HEK293 (cell line): ENCODE results near the gene HS3ST4.

Experiments
- CTCF ChIA-PET: fragments of 350-600 bp; formaldehyde crosslinking; extraction: SDS; loops from one replicate; lab custom pipeline; 2021; ENCODE audit warnings: antibody characterized with exemption; lab: Yijun Ruan, JAX
- POLR2A ChIA-PET: fragments of 300-600 bp; formaldehyde crosslinking; extraction: SDS; loops from one replicate; lab custom pipeline; 2020; ENCODE audit warnings: antibody characterized with exemption, inconsistent platforms; lab: Yijun Ruan, JAX
- H3K27ac ChIP-seq: fragments of 200-500 bp; sonication (Bioruptor generic); 2 replicates; pipeline ENCODE4 v1.5.1; 2014; ENCODE audit warnings: low read depth, low read length, control low read depth, inconsistent platforms; ENCODE audit errors: extremely low read depth
- H3K36me3 ChIP-seq, 2 experiments: fragments of 200-500 bp in 1 of 2; sonication (Bioruptor generic) in 1 of 2; 1 replicate in 1 of 2; 2 replicates in 1 of 2; pipeline ENCODE4 v1.5.1; 2014 to 2017; ENCODE audit warnings: inconsistent platforms in 2 of 2, low read length in 2 of 2; ENCODE audit not compliant: control insufficient read depth in 2 of 2, insufficient read depth in 1 of 2
- H3K4me1 ChIP-seq: fragments of 200-500 bp; sonication (Bioruptor generic); 2 replicates; pipeline ENCODE4 v1.5.1; 2014; ENCODE audit warnings: mild to moderate bottlenecking, low read length, inconsistent platforms; ENCODE audit not compliant: control insufficient read depth, insufficient read depth
- H3K4me3 ChIP-seq: 2 replicates; pipeline ENCODE4 v1.5.1; 2011; ENCODE audit warnings: low read depth, mild to moderate bottlenecking, control low read depth, low read length, moderate library complexity
- H3K9me3 ChIP-seq: fragments of 200-500 bp; sonication (Bioruptor generic); 2 replicates; pipeline ENCODE4 v1.5.1; 2014; ENCODE audit warnings: low read depth, low read length, inconsistent platforms; ENCODE audit not compliant: control insufficient read depth, insufficient read depth
- HOXC10 ChIP-seq: sonication (generic); formaldehyde crosslinking; IDR thresholded peaks from 2 replicates; pipeline ENCODE4 v1.8.1; 2023; ENCODE audit warnings: mild to moderate bottlenecking, missing genetic modification reagents
- KLF10 ChIP-seq: fragments of 450-650 bp; IDR thresholded peaks from 2 replicates; pipeline ENCODE4 v1.5.1; 2018; ENCODE audit warnings: missing biosample characterization, mild to moderate bottlenecking, missing genetic modification characterization
- OSR2 ChIP-seq: fragments of 450-650 bp; formaldehyde crosslinking; IDR thresholded peaks from 2 replicates; pipeline ENCODE4 v1.5.1; 2016; ENCODE audit warnings: missing biosample characterization, missing genetic modification characterization
- PRDM4 ChIP-seq: fragments of 450-650 bp; formaldehyde crosslinking; IDR thresholded peaks from 2 replicates; pipeline ENCODE4 v1.5.1; 2017; ENCODE audit warnings: missing biosample characterization, missing genetic modification characterization
- SALL2 ChIP-seq: fragments of 450-650 bp; formaldehyde crosslinking; IDR thresholded peaks from 2 replicates; pipeline ENCODE4 v1.5.0; 2017; ENCODE audit warnings: missing biosample characterization, mild to moderate bottlenecking, missing genetic modification characterization, borderline replicate concordance
- YY2 ChIP-seq: fragments of 450-650 bp; formaldehyde crosslinking; IDR thresholded peaks from 2 replicates; pipeline ENCODE4 v1.5.1; 2016; ENCODE audit warnings: missing biosample characterization, missing genetic modification characterization
- ZBTB7A ChIP-seq: fragments of 450-650 bp; formaldehyde crosslinking; IDR thresholded peaks from 2 replicates; pipeline ENCODE4 v1.5.1; 2016; ENCODE audit warnings: low read depth, missing biosample characterization, missing genetic modification characterization
- ZFP3 ChIP-seq: fragments of 450-650 bp; formaldehyde crosslinking; IDR thresholded peaks from 2 replicates; pipeline ENCODE4 v1.5.1; 2016; ENCODE audit warnings: low read depth, missing biosample characterization, missing genetic modification characterization
- ZIC2 ChIP-seq: fragments of 450-650 bp; formaldehyde crosslinking; IDR thresholded peaks from 2 replicates; pipeline ENCODE4 v1.5.1; 2016; ENCODE audit warnings: missing biosample characterization, missing genetic modification characterization
- ZNF114 ChIP-seq: fragments of 450-650 bp; formaldehyde crosslinking; IDR thresholded peaks from 2 replicates; pipeline ENCODE4 v1.5.0; 2017; ENCODE audit warnings: missing biosample characterization, missing genetic modification characterization
- ZNF211 ChIP-seq: fragments of 450-650 bp; formaldehyde crosslinking; IDR thresholded peaks from 2 replicates; pipeline ENCODE4 v1.5.1; 2016; ENCODE audit warnings: low read depth, missing biosample characterization, missing genetic modification characterization
- ZNF280C ChIP-seq: fragments of 450-650 bp; formaldehyde crosslinking; IDR thresholded peaks from 2 replicates; pipeline ENCODE4 v1.5.1; 2016; ENCODE audit warnings: missing biosample characterization, missing genetic modification characterization
- ZNF394 ChIP-seq: fragments of 450-650 bp; formaldehyde crosslinking; IDR thresholded peaks from 2 replicates; pipeline ENCODE4 v1.5.1; 2016; ENCODE audit warnings: missing biosample characterization, missing genetic modification characterization, mild to moderate bottlenecking, moderate library complexity, borderline replicate concordance
- ZNF398 ChIP-seq: fragments of 450-650 bp; formaldehyde crosslinking; IDR thresholded peaks from 2 replicates; pipeline ENCODE4 v1.5.1; 2017; ENCODE audit warnings: missing biosample characterization, missing genetic modification characterization
- ZNF473 ChIP-seq: fragments of 450-650 bp; formaldehyde crosslinking; IDR thresholded peaks from 2 replicates; pipeline ENCODE4 v1.5.1; 2017; ENCODE audit warnings: missing biosample characterization, missing genetic modification characterization
- ZNF514 ChIP-seq: fragments of 450-650 bp; formaldehyde crosslinking; IDR thresholded peaks from 2 replicates; pipeline ENCODE4 v1.5.1; 2016; ENCODE audit warnings: missing biosample characterization, missing genetic modification characterization
- ZNF530 ChIP-seq: fragments of 450-650 bp; formaldehyde crosslinking; IDR thresholded peaks from 2 replicates; pipeline ENCODE4 v1.5.1; 2016; ENCODE audit warnings: low read depth, missing biosample characterization, missing genetic modification characterization
- ZNF560 ChIP-seq: fragments of 450-650 bp; formaldehyde crosslinking; IDR thresholded peaks from 2 replicates; pipeline ENCODE4 v1.5.1; 2017; ENCODE audit warnings: missing biosample characterization, missing genetic modification characterization, borderline replicate concordance
- ZNF585B ChIP-seq: fragments of 450-650 bp; formaldehyde crosslinking; IDR thresholded peaks from 2 replicates; pipeline ENCODE4 v1.5.1; 2016; ENCODE audit warnings: missing biosample characterization, missing genetic modification characterization
- ZNF645 ChIP-seq: fragments of 450-650 bp; formaldehyde crosslinking; IDR thresholded peaks from 2 replicates; pipeline ENCODE4; 2016; ENCODE audit warnings: missing biosample characterization, missing genetic modification characterization
- ZNF677 ChIP-seq: fragments of 450-650 bp; IDR thresholded peaks from 2 replicates; pipeline ENCODE4 v1.5.0; 2018; ENCODE audit warnings: missing biosample characterization, mild to moderate bottlenecking, missing genetic modification characterization, moderate library complexity

The HS3ST4 gene

GRCh38 chr16:25796239-25796638, 104.5 kb downstream of the HS3ST4 start:
- no peaks in the 10 kb centered on the region for H3K9me3 ChIP-seq
- no peak for TF ChIP-seq ZNF211 (tag by site-specific recombination)
- no peak overlapping the region for H3K4me3 ChIP-seq
- H3K27ac ChIP-seq: no peak overlapping the region
- ChIA-PET CTCF (no interaction called here), POLR2A (no interaction called here)
- H3K36me3 ChIP-seq: no peaks in the 10 kb centered on the region
- no peaks in the 10 kb centered on the region for H3K4me1 ChIP-seq

- ChIA-PET CTCF (interaction anchor here (0.6 kb wide), 1 partner anchor 100 kb away, joined by 3 read pairs; no protein-coding TSS in a partner anchor), POLR2A (no interaction called here)
Observed at GRCh38 chr16:25798065-25798464, 106.3 kb downstream of the HS3ST4 start.

GRCh38 chr16:25799816-25800215, 108.1 kb downstream of the HS3ST4 start:
- no peaks in the 10 kb centered on the region for H3K36me3 ChIP-seq
- POLR2A ChIA-PET: no interaction called here
- H3K4me1 ChIP-seq: no peaks in the 10 kb centered on the region
- H3K4me3 ChIP-seq: no peak overlapping the region
- H3K27ac ChIP-seq: no peak overlapping the region
- H3K9me3 ChIP-seq: no peaks in the 10 kb centered on the region
- CTCF ChIA-PET: no interaction called here
- no peak for TF ChIP-seq ZNF473 (tag by site-specific recombination)
- no peak for TF ChIP-seq ZFP3 (tag by site-specific recombination)
- TF ChIP-seq ZNF530 (tag by site-specific recombination): no peak
- TF ChIP-seq ZNF398 (tag by site-specific recombination): no peak

More at GRCh38 chr16:25798065-25798464, 106.3 kb downstream of the HS3ST4 start:
- H3K36me3 ChIP-seq: no peaks in the 10 kb centered on the region
- no peak overlapping the region for H3K27ac ChIP-seq
- no peak overlapping the region for H3K4me3 ChIP-seq
- no peaks in the 10 kb centered on the region for H3K4me1 ChIP-seq
- no peaks in the 10 kb centered on the region for H3K9me3 ChIP-seq
- TF ChIP-seq PRDM4 (tag by site-specific recombination): no peak
- no peak for TF ChIP-seq ZNF514 (tag by site-specific recombination)
- TF ChIP-seq SALL2 (tag by site-specific recombination): no peak
- TF ChIP-seq ZNF394: no peak
- no peak for TF ChIP-seq ZNF560 (tag by site-specific recombination)
- no peak for TF ChIP-seq OSR2 (tag by site-specific recombination)
- no peak for TF ChIP-seq KLF10 (tag by site-specific recombination)
- TF ChIP-seq ZBTB7A (tag by site-specific recombination): no peak
- no peak for TF ChIP-seq ZNF677 (tag by site-specific recombination)
- TF ChIP-seq ZNF114: no peak
- TF ChIP-seq ZNF585B (tag by site-specific recombination): no peak
- no peak for TF ChIP-seq ZIC2 (tag by site-specific recombination)
- no peak for TF ChIP-seq HOXC10 (CRISPR knock-in tag)
- no peak for TF ChIP-seq ZNF645
- TF ChIP-seq ZNF280C (tag by site-specific recombination): no peak
- no peak for TF ChIP-seq YY2 (tag by site-specific recombination)
